Pons (tissue), 1 donor: ENCODE data around the gene HK2.
"Not testable (repeated sequence)": the region's sequence is repeated elsewhere in the genome, so short reads cannot be mapped to it uniquely, and the experiment has no call there.

Experiments used
- DNase-seq: peaks from one replicate; pipeline ENCODE4 v3.0.0-alpha.2; 2016; ENCODE audit warnings: low spot score

HK2 gene

GRCh38 chr2:74833418-74834233 is at the start of gene HK2:
HK2 (plus strand) TSS chr2:74834127; CDS start chr2:74834581, 454 bp downstream.
- DNase-seq = peak; percentile 74

GRCh38 chr2:74789271-74789670 is 44.7 kb upstream of the HK2 start:
- DNase-seq = peak; percentile 74

- DNase-seq = no peak
These were observed 41.6 kb upstream of the HK2 start for GRCh38 chr2:74792282-74792681.

GRCh38 chr2:74794878-74795277 is 39.0 kb upstream of the HK2 start:
- not testable (repeated sequence) for DNase-seq

GRCh38 chr2:74806355-74806839 is 27.5 kb upstream of the HK2 start:
- no peak for DNase-seq

GRCh38 chr2:74806920-74807319 is 27.0 kb upstream of the HK2 start:
- DNase-seq = peak; percentile 83

GRCh38 chr2:74812787-74813590 is 20.9 kb upstream of the HK2 start:
- DNase-seq = no peak

GRCh38 chr2:74814102-74814501 is 19.8 kb upstream of the HK2 start:
- no peak for DNase-seq

- DNase-seq = peak; percentile 26
These were observed 18.0 kb upstream of the HK2 start for GRCh38 chr2:74815941-74816340.

GRCh38 chr2:74816540-74817303 is 17.2 kb upstream of the HK2 start:
- peak; percentile 47 for DNase-seq

- DNase-seq = peak; percentile 36
These were observed 16.6 kb upstream of the HK2 start for GRCh38 chr2:74817304-74817675.

GRCh38 chr2:74819702-74820101 is 14.2 kb upstream of the HK2 start:
- DNase-seq = no peak

- no peak for DNase-seq
These were observed 12.5 kb upstream of the HK2 start for GRCh38 chr2:74821177-74822126.

GRCh38 chr2:74822771-74823566 is 11.0 kb upstream of the HK2 start:
- DNase-seq = peak; percentile 59

- DNase-seq = peak; percentile 35
These were observed 9.2 kb upstream of the HK2 start for GRCh38 chr2:74824679-74825078.

- DNase-seq = no peak
These were observed 5.4 kb upstream of the HK2 start for GRCh38 chr2:74828543-74828942.

- no peak for DNase-seq
These were observed 2.0 kb upstream of the HK2 start for GRCh38 chr2:74831693-74832530.

- not testable (repeated sequence) for DNase-seq
These were observed 386 bp downstream of the HK2 start for GRCh38 chr2:74834234-74834791.
